ENCODE measurements around the gene KRT26.
A peak's percentile ranks its signal among the peaks of the same experiment; 100 is the strongest.
"Not testable (repeated sequence)": the region's sequence is repeated elsewhere in the genome, so short reads cannot be mapped to it uniquely, and the experiment has no call there.

KRT26 gene

GRCh38 chr17:40793832-40794231, 21.8 kb upstream of the KRT26 start:
- no peak for DNase-seq

- no peak for DNase-seq
These were observed 19.9 kb upstream of the KRT26 start for GRCh38 chr17:40791787-40792436.

GRCh38 chr17:40791111-40791510, 19.1 kb upstream of the KRT26 start:
- no peak for DNase-seq

GRCh38 chr17:40782450-40782849, 10.4 kb upstream of the KRT26 start, which contains the start of gene KRT27:
KRT27 (minus strand) TSS chr17:40782550; CDS start chr17:40782493, 57 bp downstream.
- no peak for DNase-seq

GRCh38 chr17:40779181-40779909, 7.3 kb upstream of the KRT26 start:
- peak; percentile 12 for DNase-seq

GRCh38 chr17:40778461-40778860, 6.5 kb upstream of the KRT26 start:
- no peak for DNase-seq

GRCh38 chr17:40777971-40778370, 6.0 kb upstream of the KRT26 start:
- DNase-seq = no peak

- no peak for DNase-seq
These were observed 5.5 kb upstream of the KRT26 start for GRCh38 chr17:40777459-40777858.

- no peak for DNase-seq
These were observed 3.9 kb upstream of the KRT26 start for GRCh38 chr17:40775945-40776344.

GRCh38 chr17:40765657-40766056, 6.3 kb downstream of the KRT26 start:
- DNase-seq = no peak

GRCh38 chr17:40763752-40764151, 8.2 kb downstream of the KRT26 start:
- no peak for DNase-seq

GRCh38 chr17:40760105-40761016, 11.6 kb downstream of the KRT26 start:
- DNase-seq = no peak

- no peak for DNase-seq
These were observed 16.8 kb downstream of the KRT26 start, which contains the start of gene KRT25 for GRCh38 chr17:40755231-40755630. KRT25 (minus strand) TSS chr17:40755331; CDS start chr17:40755271, 60 bp downstream.

- DNase-seq = no peak
These were observed 18.2 kb downstream of the KRT26 start for GRCh38 chr17:40753804-40754203.

- DNase-seq = no peak
These were observed 20.9 kb downstream of the KRT26 start for GRCh38 chr17:40751065-40751464.

GRCh38 chr17:40750391-40750790, 21.6 kb downstream of the KRT26 start:
- no peak for DNase-seq

- not testable (repeated sequence) for DNase-seq
These were observed 23.3 kb downstream of the KRT26 start for GRCh38 chr17:40748666-40749065.

GRCh38 chr17:40738553-40738952, 33.4 kb downstream of the KRT26 start:
- no peak for DNase-seq

- no peak for DNase-seq
These were observed 37.0 kb downstream of the KRT26 start for GRCh38 chr17:40735016-40735415.

- no peak for DNase-seq
These were observed 38.0 kb downstream of the KRT26 start for GRCh38 chr17:40734018-40734417.

- DNase-seq = no peak
These were observed 41.0 kb downstream of the KRT26 start for GRCh38 chr17:40730970-40731369.

- DNase-seq = no peak
These were observed 44.4 kb downstream of the KRT26 start for GRCh38 chr17:40727447-40728231.
